Activated T-cell treated with anti-CD3 and anti-CD28 coated beads, Interleukin-2, amount 50 U/mL, for 24 hours (primary cell): ENCODE results near the gene RBM47.

Experiments
- DNase-seq: peaks from one replicate; pipeline ENCODE4 v3.0.0-alpha.2; 2020
- H3K27ac Mint-ChIP-seq: 2 replicates; pipeline ENCODE4 v1.8.0; 2020; ENCODE audit warnings: mild to moderate bottlenecking, mixed read lengths
- H3K27me3 Mint-ChIP-seq: 2 replicates; pipeline ENCODE4 v1.8.0; 2020; ENCODE audit warnings: mixed read lengths
- H3K36me3 Mint-ChIP-seq: 2 replicates; pipeline ENCODE4 v1.8.0; 2020; ENCODE audit warnings: low read depth, mixed read lengths
- H3K4me1 Mint-ChIP-seq: 2 replicates; pipeline ENCODE4 v1.8.0; 2020; ENCODE audit warnings: low read depth, mixed read lengths
- H3K4me3 Mint-ChIP-seq: 2 replicates; pipeline ENCODE4 v1.8.0; 2020; ENCODE audit warnings: mild to moderate bottlenecking, moderate library complexity, mixed read lengths
- H3K9me3 Mint-ChIP-seq: 2 replicates; pipeline ENCODE4 v1.8.0; 2020; ENCODE audit warnings: mixed read lengths

RBM47 gene

GRCh38 chr4:40612831-40613230, 16.8 kb downstream of the RBM47 start:
- H3K4me1 Mint-ChIP-seq, result peaks cover 19% of the 10 kb centered on the region
- DNase-seq, result no peak
- no peaks in the 10 kb centered on the region for H3K36me3 Mint-ChIP-seq
- H3K9me3 Mint-ChIP-seq, result no peaks in the 10 kb centered on the region
- no peak overlapping the region for H3K4me3 Mint-ChIP-seq
- no peak overlapping the region for H3K27ac Mint-ChIP-seq
- peaks cover 7% of the 10 kb centered on the region for H3K27me3 Mint-ChIP-seq

GRCh38 chr4:40612283-40612682, 17.4 kb downstream of the RBM47 start:
- Mint-ChIP-seq H3K27me3 (peaks cover 7% of the 10 kb centered on the region), H3K36me3 (no peaks in the 10 kb centered on the region), H3K4me3 (no peak overlapping the region), H3K9me3 (no peaks in the 10 kb centered on the region), H3K27ac (no peak overlapping the region), H3K4me1 (peaks cover 19% of the 10 kb centered on the region)
- no peak for DNase-seq

DNA sequence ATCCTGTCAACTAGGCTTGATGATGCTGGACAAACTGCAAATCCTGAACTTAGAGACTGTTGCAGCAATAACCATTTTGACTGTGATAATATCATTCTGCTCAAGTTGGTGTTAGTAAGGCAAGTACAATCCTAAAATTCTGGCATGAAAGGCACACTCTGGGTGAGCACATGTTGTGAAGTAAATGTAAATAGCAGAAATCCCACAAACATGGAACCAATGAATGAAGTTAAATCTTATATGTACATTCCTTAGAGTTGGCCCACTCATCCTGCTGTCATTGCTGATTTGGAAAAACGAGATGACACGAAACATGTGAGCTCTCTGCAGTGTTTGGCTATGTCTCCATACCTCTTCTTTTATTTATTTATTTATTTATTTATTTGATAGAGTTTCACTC, 21.0 kb downstream of the RBM47 start:
- Mint-ChIP-seq H3K4me1 (peaks cover 7% of the 10 kb centered on the region), H3K27ac (no peak overlapping the region)
- DNase-seq, result no peak

DNA sequence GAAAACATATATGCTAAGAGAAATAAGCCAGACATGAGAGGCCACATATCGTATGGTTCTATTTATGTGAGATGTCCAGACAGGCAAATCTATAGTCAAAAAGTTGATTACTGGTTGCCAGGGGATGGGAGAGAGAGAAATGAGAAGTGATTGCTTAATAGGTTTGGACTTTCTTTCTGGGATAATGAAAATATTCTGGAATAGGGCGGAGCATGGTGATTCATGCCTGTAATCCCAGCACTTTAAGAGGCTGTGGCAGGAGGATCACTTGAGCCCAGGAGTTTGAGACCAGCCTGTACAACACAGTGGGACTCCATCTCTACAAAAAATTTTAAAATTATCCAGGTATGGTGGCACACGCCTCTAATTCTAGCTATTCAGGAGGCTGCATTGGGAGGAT, 22.4 kb downstream of the RBM47 start:
- H3K27me3 Mint-ChIP-seq, result no peaks in the 10 kb centered on the region
- H3K36me3 Mint-ChIP-seq, result no peaks in the 10 kb centered on the region
- no peak overlapping the region for H3K4me3 Mint-ChIP-seq
- no peak overlapping the region for H3K27ac Mint-ChIP-seq
- DNase-seq, result no peak
- H3K4me1 Mint-ChIP-seq, result peaks cover 3% of the 10 kb centered on the region
- H3K9me3 Mint-ChIP-seq, result no peaks in the 10 kb centered on the region

More for the DNA sequence above, 21.0 kb downstream of the RBM47 start:
- Mint-ChIP-seq H3K27me3 (no peaks in the 10 kb centered on the region), H3K36me3 (no peaks in the 10 kb centered on the region), H3K9me3 (no peaks in the 10 kb centered on the region), H3K4me3 (no peak overlapping the region)

- no peak overlapping the region for H3K27ac Mint-ChIP-seq
- no peak for DNase-seq
- peaks cover 5% of the 10 kb centered on the region for H3K4me1 Mint-ChIP-seq
- no peak overlapping the region for H3K4me3 Mint-ChIP-seq
- H3K9me3 Mint-ChIP-seq, result no peaks in the 10 kb centered on the region
- no peaks in the 10 kb centered on the region for H3K36me3 Mint-ChIP-seq
- no peaks in the 10 kb centered on the region for H3K27me3 Mint-ChIP-seq
Measured at GRCh38 chr4:40606239-40606767, 23.4 kb downstream of the RBM47 start.

GRCh38 chr4:40603281-40603680, 26.4 kb downstream of the RBM47 start:
- no peak for DNase-seq
- H3K4me3 Mint-ChIP-seq, result no peak overlapping the region
- no peaks in the 10 kb centered on the region for H3K9me3 Mint-ChIP-seq
- no peak overlapping the region for H3K27ac Mint-ChIP-seq
- H3K27me3 Mint-ChIP-seq, result no peaks in the 10 kb centered on the region
- H3K36me3 Mint-ChIP-seq, result no peaks in the 10 kb centered on the region
- H3K4me1 Mint-ChIP-seq, result peaks cover 8% of the 10 kb centered on the region

- Mint-ChIP-seq H3K9me3 (no peaks in the 10 kb centered on the region), H3K4me3 (no peak overlapping the region), H3K27me3 (no peaks in the 10 kb centered on the region), H3K27ac (no peak overlapping the region), H3K4me1 (peaks cover 8% of the 10 kb centered on the region), H3K36me3 (no peaks in the 10 kb centered on the region)
- no peak for DNase-seq
Measured at GRCh38 chr4:40601641-40602040, 28.0 kb downstream of the RBM47 start.

GRCh38 chr4:40600850-40601249, 28.8 kb downstream of the RBM47 start:
- Mint-ChIP-seq H3K27ac (no peak overlapping the region), H3K9me3 (no peaks in the 10 kb centered on the region), H3K27me3 (no peaks in the 10 kb centered on the region), H3K4me1 (peaks cover 6% of the 10 kb centered on the region), H3K36me3 (no peaks in the 10 kb centered on the region), H3K4me3 (no peak overlapping the region)
- no peak for DNase-seq

DNA sequence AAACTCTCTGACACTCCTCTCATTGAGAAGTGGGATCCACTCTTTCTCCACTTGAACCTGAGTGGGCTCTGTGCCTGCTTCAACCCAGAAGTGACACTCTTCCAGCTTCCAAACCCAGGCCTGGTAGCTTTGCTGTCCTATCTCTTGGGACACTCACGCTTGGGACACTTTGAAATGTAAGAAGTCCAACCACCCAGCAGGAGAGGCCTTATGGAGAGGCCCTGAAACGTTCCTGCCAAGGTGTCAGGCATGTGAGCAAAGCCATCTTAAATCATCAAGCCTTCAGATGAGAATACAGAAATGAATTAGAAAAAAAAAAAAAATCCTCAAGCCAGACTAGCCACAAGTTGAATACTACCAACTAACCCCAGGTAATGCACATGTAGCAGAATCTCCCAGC, 30.2 kb downstream of the RBM47 start:
- Mint-ChIP-seq H3K4me3 (no peak overlapping the region), H3K4me1 (peaks cover 6% of the 10 kb centered on the region), H3K9me3 (no peaks in the 10 kb centered on the region), H3K27ac (no peak overlapping the region), H3K36me3 (no peaks in the 10 kb centered on the region), H3K27me3 (peaks cover 3% of the 10 kb centered on the region)
- DNase-seq, result no peak

GRCh38 chr4:40596522-40596921, 33.1 kb downstream of the RBM47 start:
- no peak for DNase-seq
- no peak overlapping the region for H3K4me3 Mint-ChIP-seq
- H3K36me3 Mint-ChIP-seq, result no peaks in the 10 kb centered on the region
- H3K4me1 Mint-ChIP-seq, result peaks cover 4% of the 10 kb centered on the region
- H3K27me3 Mint-ChIP-seq, result peaks cover 3% of the 10 kb centered on the region
- H3K9me3 Mint-ChIP-seq, result no peaks in the 10 kb centered on the region
- H3K27ac Mint-ChIP-seq, result no peak overlapping the region

- Mint-ChIP-seq H3K27ac (no peak overlapping the region), H3K9me3 (no peaks in the 10 kb centered on the region)
Measured at GRCh38 chr4:40595981-40596380, 33.7 kb downstream of the RBM47 start.

GRCh38 chr4:40594261-40595178, 35.1 kb downstream of the RBM47 start:
- no peak overlapping the region for H3K4me3 Mint-ChIP-seq
- no peaks in the 10 kb centered on the region for H3K9me3 Mint-ChIP-seq
- no peaks in the 10 kb centered on the region for H3K36me3 Mint-ChIP-seq
- no peak overlapping the region for H3K27ac Mint-ChIP-seq
- no peaks in the 10 kb centered on the region for H3K4me1 Mint-ChIP-seq
- peaks cover 3% of the 10 kb centered on the region for H3K27me3 Mint-ChIP-seq
- DNase-seq, result no peak

More at GRCh38 chr4:40595981-40596380, 33.7 kb downstream of the RBM47 start:
- no peak overlapping the region for H3K4me3 Mint-ChIP-seq
- DNase-seq, result no peak
- peaks cover 2% of the 10 kb centered on the region for H3K4me1 Mint-ChIP-seq
- peaks cover 3% of the 10 kb centered on the region for H3K27me3 Mint-ChIP-seq
- H3K36me3 Mint-ChIP-seq, result no peaks in the 10 kb centered on the region

GRCh38 chr4:40592034-40592433, 37.6 kb downstream of the RBM47 start:
- Mint-ChIP-seq H3K27ac (no peak overlapping the region), H3K4me3 (no peak overlapping the region), H3K4me1 (no peaks in the 10 kb centered on the region), H3K27me3 (peaks cover 3% of the 10 kb centered on the region), H3K36me3 (no peaks in the 10 kb centered on the region), H3K9me3 (no peaks in the 10 kb centered on the region)
- DNase-seq, result no peak

GRCh38 chr4:40587826-40588225, 41.8 kb downstream of the RBM47 start:
- peaks cover 4% of the 10 kb centered on the region for H3K27me3 Mint-ChIP-seq
- H3K36me3 Mint-ChIP-seq, result no peaks in the 10 kb centered on the region
- H3K4me1 Mint-ChIP-seq, result no peaks in the 10 kb centered on the region
- H3K4me3 Mint-ChIP-seq, result no peak overlapping the region
- DNase-seq, result no peak
- no peak overlapping the region for H3K27ac Mint-ChIP-seq
- H3K9me3 Mint-ChIP-seq, result no peaks in the 10 kb centered on the region

GRCh38 chr4:40587351-40587750, 42.3 kb downstream of the RBM47 start:
- Mint-ChIP-seq H3K9me3 (no peaks in the 10 kb centered on the region), H3K36me3 (no peaks in the 10 kb centered on the region), H3K4me1 (peaks cover 2% of the 10 kb centered on the region), H3K27me3 (peaks cover 4% of the 10 kb centered on the region), H3K27ac (no peak overlapping the region), H3K4me3 (no peak overlapping the region)
- DNase-seq, result no peak
